Measurements from ENCODE around the gene PBX4.

GRCh38 chr19:19602136-19602712 is 16.3 kb downstream of the PBX4 start:
- TF ChIP-seq CTCF (IDR thresholded peaks at IDR 0.05) (no peak), ZFX (IDR thresholded peaks at IDR 0.05; ENCODE audit: borderline replicate concordance) (no peak)
